HG03108 (cell line): ENCODE results near the gene MILR1.
"Not testable (repeated sequence)": the region's sequence is repeated elsewhere in the genome, so short reads cannot be mapped to it uniquely, and the experiment has no call there.

Experiments used
- ATAC-seq: cut with Tn5 transposase; IDR thresholded peaks from one replicate; pipeline ENCODE4 v1.9.1; 2021; ENCODE audit warnings: moderate library complexity; ENCODE audit not compliant: unreplicated experiment

Gene MILR1

GRCh38 chr17:64448665-64449512 is at the start of gene MILR1:
Gene MILR1 (plus strand): TSS chr17:64449115. CDS start chr17:64449169, 54 bp downstream.
- no peak for ATAC-seq

- ATAC-seq: no peak
Observed at GRCh38 chr17:64399767-64400156, 49.2 kb upstream of the MILR1 start.

GRCh38 chr17:64400642-64401041 is 48.3 kb upstream of the MILR1 start:
- ATAC-seq: no peak

- no peak for ATAC-seq
Observed at GRCh38 chr17:64401244-64401860, 47.6 kb upstream of the MILR1 start.

GRCh38 chr17:64401941-64402340 is 47.0 kb upstream of the MILR1 start:
- no peak for ATAC-seq

GRCh38 chr17:64402469-64402868 is 46.4 kb upstream of the MILR1 start:
- no peak for ATAC-seq

GRCh38 chr17:64403881-64404460 is 44.9 kb upstream of the MILR1 start:
- no peak for ATAC-seq

GRCh38 chr17:64406321-64407200 is 42.4 kb upstream of the MILR1 start:
- no peak for ATAC-seq

- ATAC-seq: no peak
Observed at GRCh38 chr17:64410750-64411490, 38.0 kb upstream of the MILR1 start.

GRCh38 chr17:64411999-64412771 is 36.7 kb upstream of the MILR1 start:
- no peak for ATAC-seq

GRCh38 chr17:64412944-64413381 is 36.0 kb upstream of the MILR1 start:
- ATAC-seq: no peak

GRCh38 chr17:64413513-64413912 is 35.4 kb upstream of the MILR1 start:
- ATAC-seq: peak; percentile 56

GRCh38 chr17:64418506-64419339 is 30.2 kb upstream of the MILR1 start:
- ATAC-seq: no peak

- no peak for ATAC-seq
Observed at GRCh38 chr17:64420143-64420670, 28.7 kb upstream of the MILR1 start.

- ATAC-seq: not testable (repeated sequence)
Observed at GRCh38 chr17:64422121-64422520, 26.8 kb upstream of the MILR1 start.

- ATAC-seq: no peak
Observed at GRCh38 chr17:64423881-64424280, 25.0 kb upstream of the MILR1 start.

- ATAC-seq: no peak
Observed at GRCh38 chr17:64424324-64424849, 24.5 kb upstream of the MILR1 start.

- no peak for ATAC-seq
Observed at GRCh38 chr17:64425191-64425590, 23.7 kb upstream of the MILR1 start.
